GM18526 (cell line): Measurements from ENCODE around the gene GPS2.

Source experiments
- POLR2A ChIP-seq: IDR thresholded peaks from 3 replicates; pipeline ENCODE4 v1.6.1; 2011; ENCODE audit not compliant: insufficient read length; ENCODE audit errors: extremely low read depth

Gene GPS2

GRCh38 chr17:7347630-7348477, 32.7 kb upstream of the GPS2 start:
- no peak for TF ChIP-seq POLR2A

DNA sequence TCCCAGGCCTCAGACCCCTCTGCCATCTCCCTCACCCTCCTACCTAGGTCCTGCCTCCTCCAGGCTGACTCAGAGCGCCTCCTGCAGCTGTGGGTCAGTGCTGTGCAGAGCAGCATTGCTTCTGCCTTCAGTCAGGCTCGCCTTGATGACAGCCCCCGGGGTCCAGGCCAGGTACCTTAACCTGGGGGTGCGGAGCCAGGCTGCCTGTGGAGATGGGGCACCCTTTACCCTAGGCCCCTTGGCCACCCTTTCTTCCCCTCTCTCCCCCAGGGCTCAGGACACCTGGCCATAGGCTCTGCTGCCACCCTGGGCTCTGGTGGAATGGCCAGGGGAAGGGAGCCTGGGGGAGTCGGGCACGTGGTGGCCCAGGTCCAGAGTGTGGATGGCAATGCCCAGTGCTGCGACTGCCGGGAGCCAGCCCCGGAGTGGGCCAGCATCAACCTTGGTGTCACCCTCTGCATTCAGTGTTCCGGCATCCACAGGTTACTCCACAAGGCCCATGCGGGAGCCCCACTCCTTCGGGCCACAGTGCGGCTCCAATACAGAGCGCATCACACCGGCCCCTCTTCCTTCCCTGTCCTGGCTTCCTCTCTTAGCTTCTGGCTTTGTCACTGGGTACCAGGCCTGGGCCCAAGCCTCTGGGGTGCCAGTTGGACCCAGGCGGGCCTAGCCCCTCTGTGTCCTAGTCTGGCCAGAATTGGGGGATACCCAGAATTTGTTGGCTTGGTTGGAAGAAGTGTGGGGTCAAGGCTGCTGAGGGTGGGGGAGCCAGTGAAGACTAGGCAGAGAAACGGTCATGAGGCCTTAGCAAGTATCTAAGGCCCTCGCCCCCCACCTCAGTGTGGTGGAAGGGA, 31.8 kb upstream of the GPS2 start:
- no peak for TF ChIP-seq POLR2A

DNA sequence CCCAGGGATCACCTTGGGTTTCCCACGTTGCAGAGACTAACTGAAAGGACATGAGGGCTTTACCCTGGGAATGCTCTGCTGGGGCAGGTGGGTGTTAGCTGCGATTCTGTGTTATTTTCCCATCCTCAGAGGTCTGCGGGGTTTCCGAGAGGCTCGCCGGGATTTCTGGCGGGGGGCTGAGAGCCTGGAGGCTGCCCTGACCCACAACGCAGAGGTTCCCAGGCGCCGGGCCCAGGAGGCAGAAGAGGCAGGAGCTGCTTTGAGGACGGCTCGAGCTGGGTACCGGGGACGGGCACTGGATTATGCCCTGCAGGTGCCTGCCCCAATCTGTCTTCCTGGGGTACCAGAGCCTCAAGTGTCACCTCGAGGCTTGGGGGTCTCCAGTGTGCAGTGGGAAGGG, 28.1 kb upstream of the GPS2 start:
- no peak for TF ChIP-seq POLR2A

- TF ChIP-seq POLR2A, result no peak
Measured at GRCh38 chr17:7341842-7342241, 26.7 kb upstream of the GPS2 start.

DNA sequence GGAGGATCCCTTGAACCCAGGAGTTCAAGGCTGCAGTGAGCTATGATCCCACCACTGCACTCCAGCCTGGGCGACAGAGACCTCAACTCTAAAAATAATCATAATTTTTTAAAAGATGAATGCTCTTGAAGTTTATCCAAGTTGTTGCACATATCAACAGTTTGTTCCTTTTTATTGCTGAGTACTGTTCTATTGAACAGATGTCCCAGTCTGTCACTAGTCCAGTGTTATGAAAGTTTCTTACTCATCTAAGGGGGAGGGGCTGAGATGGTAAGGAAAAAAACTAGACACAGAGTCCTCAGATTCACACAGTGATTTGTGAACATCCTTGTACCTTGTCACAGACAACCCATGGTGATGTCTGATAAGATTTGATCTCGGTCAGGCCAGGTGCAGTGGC, 25.0 kb upstream of the GPS2 start:
- no peak for TF ChIP-seq POLR2A

DNA sequence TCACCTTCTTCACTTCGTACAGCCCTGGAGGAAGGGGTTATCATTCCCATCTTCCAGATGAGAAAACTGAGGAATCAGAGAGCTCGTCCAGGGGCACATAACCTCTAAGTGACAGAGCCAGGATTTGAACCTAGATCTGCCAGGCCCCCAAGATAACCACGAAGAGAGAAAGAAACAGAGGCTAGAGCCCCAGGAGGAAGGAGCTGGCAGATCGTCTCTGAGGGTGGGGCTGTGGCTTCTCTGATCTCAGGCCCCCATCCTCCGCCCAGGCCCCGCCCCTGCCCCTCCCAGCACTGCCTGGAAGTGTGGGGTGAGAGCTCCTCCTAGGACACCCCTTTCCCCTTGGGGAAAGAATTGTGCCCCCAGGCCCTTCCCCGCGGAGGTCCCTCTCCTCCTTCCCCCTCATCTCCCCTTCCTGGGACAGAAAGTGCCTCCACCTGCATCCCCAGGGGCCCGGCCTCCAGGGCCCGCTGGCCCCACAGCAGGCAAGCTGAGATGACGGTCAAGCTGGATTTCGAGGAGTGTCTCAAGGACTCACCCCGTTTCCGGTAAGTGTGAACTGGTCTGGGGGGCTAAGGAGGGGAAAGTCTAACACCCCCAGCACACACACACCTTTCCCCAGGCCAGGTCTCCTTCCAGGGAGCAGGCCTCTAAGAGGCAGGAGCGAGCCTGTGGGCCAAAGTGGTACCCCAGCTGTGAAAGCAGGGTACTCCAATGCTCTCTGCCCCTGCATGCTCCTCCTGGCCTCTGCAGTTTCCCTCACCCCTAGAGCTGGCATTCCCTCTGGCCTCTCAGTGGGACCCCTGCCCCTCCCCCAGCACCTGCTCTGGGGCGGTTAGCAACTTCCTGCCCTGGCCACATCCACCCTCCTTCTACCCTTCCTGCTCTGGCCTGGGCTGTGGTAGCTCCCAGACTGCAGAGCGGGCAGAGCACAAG, 21.3 kb upstream of the GPS2 start, which contains the start of gene ACAP1:
TSS of gene ACAP1 (plus strand) at position 290 of the 936 bp plus-strand sequence. CDS start at position 496, 206 bp downstream.
- TF ChIP-seq POLR2A, result peak; percentile 49

- TF ChIP-seq POLR2A, result no peak
Measured at GRCh38 chr17:7334938-7335538, 19.9 kb upstream of the GPS2 start.

DNA sequence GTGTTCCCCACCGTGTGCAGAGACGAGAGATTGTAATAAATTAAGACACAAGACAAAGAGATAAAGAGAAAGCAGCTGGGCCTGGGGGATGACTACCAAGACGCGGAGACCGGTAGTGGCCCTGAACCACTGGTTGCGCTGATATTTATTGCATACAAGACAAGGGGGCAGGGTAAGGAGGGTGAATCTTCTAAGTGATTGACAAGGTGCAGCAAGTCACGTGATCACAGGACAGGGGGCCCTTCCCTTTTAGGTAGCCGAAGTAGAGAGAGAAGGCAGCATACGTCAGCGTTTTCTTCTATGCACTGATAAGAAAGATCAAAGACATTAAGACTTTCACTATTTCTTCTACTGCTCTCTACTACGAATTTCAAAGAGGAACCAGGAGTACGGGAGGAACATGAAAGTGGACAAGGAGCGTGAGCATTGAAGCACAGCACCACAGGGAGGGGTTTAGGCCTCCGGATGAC, 17.5 kb upstream of the GPS2 start:
- TF ChIP-seq POLR2A, result peak; percentile 33

GRCh38 chr17:7332111-7332510, 17.0 kb upstream of the GPS2 start:
- no peak for TF ChIP-seq POLR2A

DNA sequence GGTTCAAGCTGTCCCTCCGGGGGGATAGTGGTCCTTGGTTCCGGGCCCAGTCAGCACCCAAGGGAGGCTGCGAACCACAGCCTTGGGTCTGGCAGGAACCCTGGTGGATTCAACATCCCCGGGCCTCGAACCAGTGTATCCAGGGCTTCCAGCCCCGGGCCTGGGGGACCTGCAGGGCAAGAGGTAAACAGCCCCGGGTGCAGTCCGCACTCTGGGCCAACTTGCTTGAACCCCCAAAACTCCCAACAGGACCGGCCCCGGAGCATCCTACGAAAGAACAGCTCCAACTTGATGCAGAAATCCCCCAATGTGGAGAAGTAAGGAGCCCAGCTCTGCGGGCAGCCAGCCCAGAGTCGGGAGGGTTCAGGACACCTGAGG, 15.5 kb upstream of the GPS2 start:
- TF ChIP-seq POLR2A, result no peak

DNA sequence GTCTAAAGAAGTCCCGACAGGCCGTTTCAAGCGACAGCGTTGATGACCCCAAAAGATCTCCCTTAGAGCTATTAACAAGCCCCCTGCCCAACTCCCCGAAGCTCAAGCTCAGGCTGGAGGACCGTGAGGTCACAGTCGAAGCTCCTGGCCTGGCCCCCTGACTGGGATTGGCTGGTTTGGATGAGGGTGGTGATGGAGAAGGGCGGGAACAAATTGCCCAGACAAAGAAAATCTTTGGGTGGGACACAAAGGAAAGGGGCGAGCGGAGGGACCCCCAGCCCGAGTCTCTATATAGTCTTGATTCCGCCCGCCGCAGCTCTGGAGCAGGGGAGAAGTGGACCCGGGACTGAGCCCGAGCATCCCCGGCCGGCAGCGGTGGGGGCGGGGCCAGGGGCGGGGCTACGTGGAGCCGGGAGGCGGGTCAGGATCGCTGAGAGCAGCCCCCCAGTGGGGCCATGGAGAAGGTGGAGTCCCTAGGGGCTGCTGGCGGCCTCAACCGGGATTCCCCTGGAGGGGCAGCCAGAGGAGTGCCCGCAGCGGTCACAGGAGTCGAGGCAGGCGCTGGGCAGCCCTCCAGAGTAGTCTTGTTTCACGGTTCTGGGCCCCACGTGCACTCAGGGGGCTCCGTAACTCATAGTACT, 15.0 kb upstream of the GPS2 start:
- peak; percentile 24 for TF ChIP-seq POLR2A

GRCh38 chr17:7329374-7329996, 14.3 kb upstream of the GPS2 start:
- peak; percentile 60 for TF ChIP-seq POLR2A

GRCh38 chr17:7328840-7329373, 13.7 kb upstream of the GPS2 start, which contains the start of gene NEURL4:
Gene NEURL4 (minus strand): TSS chr17:7329335. CDS start chr17:7329312, 23 bp downstream.
- TF ChIP-seq POLR2A, result no peak
